Effector memory CD4-positive, alpha-beta T cell (primary cell): ENCODE results near the gene CIRBP.
"Not testable (repeated sequence)": the region's sequence is repeated elsewhere in the genome, so short reads cannot be mapped to it uniquely, and the experiment has no call there.

Experiments
- DNase-seq, 3 donors: peaks; one replicate each; pipeline ENCODE4 v3.0.0-alpha.2; 2020
- H3K27ac ChIP-seq: 2 replicates; pipeline ENCODE4 v1.7.0; 2013; ENCODE audit warnings: mild to moderate bottlenecking, low read length, moderate library complexity; ENCODE audit not compliant: insufficient read depth, poor library complexity, severe bottlenecking
- H3K27me3 ChIP-seq: replicated peaks from 2 replicates; pipeline ENCODE4 v1.7.0; 2013; ENCODE audit warnings: mild to moderate bottlenecking, low read length; ENCODE audit not compliant: insufficient read depth, control insufficient read depth, poor library complexity, severe bottlenecking
- H3K36me3 ChIP-seq: 2 replicates; pipeline ENCODE4 v1.7.0; 2013; ENCODE audit warnings: mild to moderate bottlenecking, low read length, moderate library complexity; ENCODE audit not compliant: control insufficient read depth, insufficient read depth
- H3K4me1 ChIP-seq: 2 replicates; pipeline ENCODE4 v1.7.0; 2013; ENCODE audit warnings: low read length, mild to moderate bottlenecking; ENCODE audit not compliant: control insufficient read depth, insufficient read depth, poor library complexity, severe bottlenecking
- H3K4me3 ChIP-seq: 2 replicates; pipeline ENCODE4 v1.7.0; 2013; ENCODE audit warnings: low read length, low read depth, mild to moderate bottlenecking; ENCODE audit not compliant: insufficient read depth, poor library complexity, severe bottlenecking
- H3K9me3 ChIP-seq: 2 replicates; pipeline ENCODE4 v1.7.0; 2013; ENCODE audit warnings: mild to moderate bottlenecking, low read length, moderate library complexity; ENCODE audit not compliant: control insufficient read depth

Gene CIRBP

DNA sequence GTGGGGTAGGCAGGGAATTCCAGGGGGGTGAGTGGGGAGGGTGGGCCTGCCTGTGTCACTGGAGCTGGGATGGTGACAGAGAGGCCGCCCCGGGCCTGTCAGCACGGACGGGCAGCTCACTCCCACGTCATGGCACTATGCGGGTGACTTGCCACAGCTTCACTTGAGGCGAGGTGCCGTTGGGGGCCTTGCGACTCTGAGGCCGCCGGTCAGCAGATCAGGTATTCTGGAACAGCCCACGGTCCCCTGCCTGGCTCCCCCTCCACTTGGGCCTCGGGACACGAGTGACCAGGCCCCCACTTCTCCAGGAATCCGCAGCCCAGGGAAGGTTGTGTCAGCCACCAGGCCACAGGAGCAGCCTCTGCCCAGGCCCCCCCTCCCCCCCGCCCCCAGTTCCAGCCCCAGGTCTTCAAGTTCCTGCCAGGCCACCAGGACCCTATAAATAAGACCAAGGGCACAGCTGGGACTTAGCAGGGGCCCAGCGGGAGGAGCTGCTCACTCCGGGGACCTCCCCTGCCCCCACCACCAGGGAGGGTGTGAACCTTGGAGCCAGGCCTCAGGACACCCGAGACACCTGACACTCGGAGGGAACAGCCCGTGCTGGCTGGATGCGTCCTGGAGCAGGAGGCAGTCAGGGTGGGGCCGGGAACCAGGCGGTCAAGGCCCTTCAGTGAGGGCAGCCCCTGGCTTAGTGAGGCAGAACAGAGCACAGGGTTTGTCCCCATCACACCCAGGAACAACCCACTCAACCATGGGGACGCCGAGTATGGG, 23.5 kb upstream of the CIRBP start:
- H3K27ac ChIP-seq, result no peak overlapping the region
- peaks cover 37% of the 10 kb centered on the region for H3K4me1 ChIP-seq
- H3K27me3 ChIP-seq, result no peaks in the 10 kb centered on the region
- DNase-seq, result no peak
- no peaks in the 10 kb centered on the region for H3K36me3 ChIP-seq
- no peaks in the 10 kb centered on the region for H3K9me3 ChIP-seq
- no peak overlapping the region for H3K4me3 ChIP-seq

DNA sequence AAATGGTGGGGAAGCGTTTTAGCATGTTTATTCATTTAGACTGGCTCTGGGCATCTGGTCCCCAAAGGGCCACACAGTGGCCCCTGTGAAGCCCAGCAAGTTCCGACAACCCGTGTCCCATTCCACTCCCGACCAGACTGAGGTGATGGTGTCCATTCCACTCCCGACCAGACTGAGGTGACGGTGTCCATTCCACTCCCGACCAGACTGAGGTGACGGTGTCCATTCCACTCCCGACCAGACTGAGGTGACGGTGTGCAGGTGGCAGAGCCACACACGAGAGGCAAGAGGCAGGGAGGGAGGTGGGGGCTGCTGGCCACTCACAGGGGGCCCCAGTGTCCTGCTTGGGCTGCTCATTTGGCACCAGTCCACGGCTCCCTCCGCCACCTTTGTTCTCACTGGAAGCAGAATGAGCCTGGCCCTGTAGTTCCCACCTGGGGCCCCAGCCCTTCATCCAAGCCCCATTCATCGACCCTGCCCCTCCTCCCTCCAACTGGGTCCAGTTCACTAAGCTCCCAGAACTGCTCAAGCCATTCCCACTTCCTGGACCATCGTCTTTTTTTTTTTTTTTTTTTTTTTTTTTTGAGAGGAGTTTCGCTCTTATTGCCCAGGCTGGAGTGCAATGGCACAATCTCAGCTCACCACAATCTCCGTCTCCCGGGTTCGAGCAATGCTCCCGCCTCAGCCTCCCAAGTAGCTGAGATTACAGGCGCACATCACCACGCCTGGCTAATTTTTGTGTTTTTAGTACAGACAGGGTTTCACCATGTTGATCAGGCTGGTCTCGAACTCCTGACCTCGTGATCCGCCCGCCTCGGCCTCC, 22.7 kb upstream of the CIRBP start:
- H3K27me3 ChIP-seq, H3K4me3 ChIP-seq, H3K9me3 ChIP-seq, DNase-seq, H3K27ac ChIP-seq, H3K36me3 ChIP-seq: not testable (repeated sequence)
- H3K4me1 ChIP-seq, result peaks cover 29% of the 10 kb centered on the region

DNA sequence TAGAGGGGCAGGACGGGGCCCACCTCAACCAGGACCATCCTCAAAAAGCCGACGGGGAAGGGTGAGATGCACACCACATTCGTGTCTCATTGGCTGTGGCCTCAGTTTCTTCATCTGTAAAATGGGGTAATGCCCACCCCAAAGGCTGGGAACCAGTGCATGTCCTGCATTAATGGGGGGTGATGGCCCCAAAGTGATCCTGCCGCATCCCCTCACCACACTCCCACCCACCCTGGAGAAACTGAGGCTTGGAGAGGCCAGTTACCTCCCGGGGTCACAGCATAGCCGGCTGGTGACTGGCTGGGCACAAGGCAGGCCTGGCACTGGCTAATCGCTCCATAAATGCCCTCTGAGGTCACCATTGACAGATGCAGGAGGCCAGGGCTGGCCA, 21.4 kb upstream of the CIRBP start:
- H3K4me1 ChIP-seq, result peaks cover 37% of the 10 kb centered on the region

DNA sequence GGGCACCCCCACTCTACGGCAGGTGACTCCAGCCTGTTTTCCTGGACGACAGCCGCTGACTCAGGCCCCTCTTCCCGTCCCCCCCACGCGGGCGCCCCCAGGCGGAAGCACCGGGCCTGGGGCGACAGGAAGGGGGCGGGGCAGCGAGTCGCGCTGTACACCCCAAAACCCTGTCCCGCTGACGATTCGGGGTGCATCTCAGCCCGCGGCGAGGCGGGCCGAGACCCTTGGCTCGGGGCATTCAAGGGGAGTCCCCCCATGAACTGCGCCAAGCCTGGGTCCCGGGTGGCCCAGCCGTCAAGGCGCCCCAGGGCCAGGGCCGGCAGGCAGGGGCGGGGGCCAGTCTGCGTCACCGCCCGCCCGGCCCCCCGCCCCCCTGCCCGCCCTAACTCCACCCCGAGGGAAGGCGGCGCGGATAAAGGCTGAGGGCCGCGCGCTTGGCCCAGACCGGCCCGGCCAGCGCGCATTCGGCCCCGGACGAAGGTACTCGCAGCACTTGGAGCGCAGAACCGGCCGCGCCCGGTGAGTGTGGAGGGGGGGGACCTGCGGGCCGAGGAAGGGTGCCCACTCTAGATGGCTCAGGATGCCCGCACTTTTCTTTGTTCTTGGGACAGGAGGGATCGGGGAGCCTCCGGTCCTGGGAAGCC, 20.9 kb upstream of the CIRBP start, which contains the start of gene MIDN:
Gene MIDN, plus strand, starts transcription at position 445 of the 647 bp plus-strand sequence. CDS start 1,714 bp downstream, outside the sequence.
- Histone ChIP-seq H3K9me3 (no peaks in the 10 kb centered on the region), H3K4me3 (peak within 1 kb of the TSS; percentile 62), H3K4me1 (peaks cover 41% of the 10 kb centered on the region), H3K36me3 (no peaks in the 10 kb centered on the region), H3K27ac (peak within 1 kb of the TSS; percentile 90), H3K27me3 (no peaks in the 10 kb centered on the region)
- peak; percentile 69 to 74 (median 73) for DNase-seq

More for the DNA sequence above, 21.4 kb upstream of the CIRBP start:
- Histone ChIP-seq H3K27me3 (no peaks in the 10 kb centered on the region), H3K27ac (peak overlapping the region; percentile 90), H3K4me3 (peak overlapping the region; percentile 62), H3K36me3 (no peaks in the 10 kb centered on the region), H3K9me3 (no peaks in the 10 kb centered on the region)
- no peak for DNase-seq

DNA sequence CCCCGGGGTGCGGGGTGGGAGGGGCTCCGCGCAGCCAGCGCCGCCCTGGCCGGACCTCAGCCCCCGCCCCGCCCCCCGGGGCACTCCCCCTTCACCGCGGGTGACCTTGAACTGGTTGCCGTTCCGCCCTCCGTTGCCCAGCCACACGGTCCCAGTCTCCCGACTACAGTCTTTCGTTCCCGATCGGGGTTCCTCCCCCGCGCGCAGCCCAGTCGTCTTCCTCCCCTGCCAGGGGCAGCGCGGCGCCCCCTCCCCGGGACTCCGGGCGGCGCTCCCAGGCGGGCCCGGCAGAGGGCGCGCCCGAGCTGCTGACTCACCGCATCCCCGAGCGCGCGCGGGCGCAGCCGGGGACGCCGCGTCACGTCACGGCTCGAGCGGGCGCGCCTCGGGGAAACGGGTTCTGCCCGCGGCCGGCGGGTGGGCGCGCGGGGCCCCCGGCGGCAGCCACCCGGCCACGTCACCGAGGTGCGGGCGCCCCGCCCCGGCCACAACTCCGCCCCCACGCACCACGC, 20.3 kb upstream of the CIRBP start:
- Histone ChIP-seq H3K36me3 (peaks cover 6% of the 10 kb centered on the region), H3K27ac (peak overlapping the region; percentile 90), H3K4me1 (peaks cover 47% of the 10 kb centered on the region), H3K9me3 (no peaks in the 10 kb centered on the region), H3K27me3 (no peaks in the 10 kb centered on the region), H3K4me3 (peak overlapping the region; percentile 62)
- DNase-seq, result peak; percentile 77 to 84 (median 78)

DNA sequence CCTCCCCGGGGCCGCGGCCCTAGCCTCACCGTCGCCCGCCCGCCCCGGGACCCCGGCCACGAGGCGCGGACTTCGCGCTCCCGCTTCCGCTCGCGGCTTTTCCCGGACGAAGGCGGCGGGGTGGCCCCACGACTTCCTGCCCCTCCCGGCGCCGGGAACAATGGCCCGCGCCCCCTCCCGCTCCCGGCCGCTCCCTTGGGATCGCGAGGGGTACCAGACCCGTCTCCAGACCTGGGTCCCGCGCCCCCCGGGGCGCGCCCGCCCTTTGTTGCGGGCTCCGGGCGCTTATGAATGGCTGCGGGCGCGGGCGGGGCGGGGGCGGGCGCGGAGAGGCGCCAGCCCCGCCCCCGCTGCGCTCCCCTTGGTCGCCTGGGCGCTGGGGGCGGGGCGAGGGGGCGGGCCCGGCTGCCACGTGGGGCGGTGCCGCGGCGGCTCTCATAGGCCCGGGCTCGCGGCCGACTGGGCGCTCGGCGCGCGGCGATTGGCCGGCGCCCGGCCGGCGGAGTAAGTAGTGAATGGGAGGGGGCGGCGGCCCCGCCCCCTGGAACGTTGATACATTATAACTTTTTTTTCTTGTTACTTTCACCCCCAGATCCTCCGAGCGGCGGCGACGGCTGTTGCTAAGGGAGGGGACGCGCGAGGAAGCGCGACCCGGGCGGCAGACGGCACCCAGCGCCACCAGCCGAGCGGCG, 19.7 kb upstream of the CIRBP start:
- Histone ChIP-seq H3K4me1 (peaks cover 48% of the 10 kb centered on the region), H3K36me3 (peaks cover 12% of the 10 kb centered on the region), H3K9me3 (no peaks in the 10 kb centered on the region), H3K4me3 (peak overlapping the region; percentile 96), H3K27me3 (no peaks in the 10 kb centered on the region), H3K27ac (peak overlapping the region; percentile 90)
- DNase-seq, result peak; percentile 89 to 94 (median 91)

DNA sequence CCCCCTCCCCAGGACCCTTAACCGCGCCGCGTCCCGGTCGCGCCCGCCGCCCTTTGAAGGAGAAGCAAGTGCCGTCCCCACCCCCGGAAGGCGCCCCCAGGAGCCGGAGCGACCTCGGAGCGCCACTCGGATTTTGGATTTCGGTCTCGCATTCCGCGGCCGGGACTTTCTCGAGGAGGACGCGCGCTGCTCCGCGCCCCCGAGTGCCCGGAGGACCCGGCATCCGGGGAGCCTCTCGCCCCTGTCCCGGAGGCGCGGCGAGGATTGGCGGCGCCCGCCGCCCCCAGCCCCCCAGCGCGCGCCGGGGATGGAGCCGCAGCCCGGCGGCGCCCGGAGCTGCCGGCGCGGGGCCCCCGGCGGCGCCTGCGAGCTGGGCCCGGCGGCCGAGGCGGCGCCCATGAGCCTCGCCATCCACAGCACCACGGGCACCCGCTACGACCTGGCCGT, 19.1 kb upstream of the CIRBP start:
- H3K36me3 ChIP-seq, result peaks cover 17% of the 10 kb centered on the region
- H3K4me1 ChIP-seq, result peaks cover 48% of the 10 kb centered on the region
- H3K4me3 ChIP-seq, result peak overlapping the region; percentile 96
- H3K9me3 ChIP-seq, result no peaks in the 10 kb centered on the region
- peak overlapping the region; percentile 89 for H3K27ac ChIP-seq
- no peak for DNase-seq
- H3K27me3 ChIP-seq, result no peaks in the 10 kb centered on the region

DNA sequence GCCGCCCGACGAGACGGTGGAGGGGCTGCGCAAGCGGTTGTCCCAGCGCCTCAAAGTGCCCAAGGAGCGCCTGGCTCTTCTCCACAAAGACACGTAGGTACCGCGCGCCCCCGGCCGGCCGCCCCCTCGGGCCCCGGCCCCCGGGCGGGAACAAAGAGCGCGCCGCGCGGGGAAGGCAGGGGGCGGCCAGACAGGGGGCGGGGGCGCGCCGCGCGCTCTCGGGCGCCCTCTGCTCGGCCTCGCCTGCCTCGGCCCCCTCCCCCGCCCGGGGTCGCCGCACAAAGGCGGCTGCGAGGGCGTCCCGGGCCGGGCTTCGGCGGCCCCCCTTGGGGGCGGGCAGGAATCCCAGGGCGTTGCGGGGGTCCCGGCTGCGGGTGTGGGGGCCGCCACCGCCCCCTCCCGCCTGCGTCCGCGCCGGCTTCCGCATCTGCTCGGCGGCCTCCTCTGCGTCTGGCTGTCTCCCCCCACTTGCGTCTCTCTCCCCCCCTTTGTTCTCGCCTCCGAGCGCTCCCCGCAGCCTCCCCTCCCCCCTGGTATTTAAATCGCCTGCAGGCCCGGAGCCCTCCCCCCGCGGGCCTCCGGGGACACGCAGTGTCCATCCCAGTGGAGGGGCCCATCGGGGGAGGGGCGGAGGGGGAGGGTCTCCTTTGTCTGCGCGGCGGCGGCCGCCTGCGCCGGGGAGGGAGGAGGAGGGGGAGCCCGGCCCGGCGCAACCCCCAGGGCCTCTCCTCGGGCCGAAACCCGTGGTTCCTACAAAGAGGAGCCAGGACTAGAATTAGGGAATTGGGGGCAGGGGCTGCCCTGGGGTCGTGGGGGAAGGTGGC, 18.5 kb upstream of the CIRBP start:
- Histone ChIP-seq H3K36me3 (peaks cover 24% of the 10 kb centered on the region), H3K4me1 (peaks cover 50% of the 10 kb centered on the region), H3K27me3 (no peaks in the 10 kb centered on the region), H3K9me3 (no peaks in the 10 kb centered on the region), H3K27ac (peak overlapping the region; percentile 89), H3K4me3 (peak overlapping the region; percentile 96)
- DNase-seq, result peak; percentile 43 to 50 (median 50)
